ENCODE results near the gene PPP1R13B. TPM values are rescaled to one million over a fixed set of nuclear protein-coding genes. Genes with fewer than 3 reads are reported as not detected.

Gene PPP1R13B
- total RNA-seq, 1 donor from 2014 or later, result 10.1 TPM

- Mint-ChIP-seq H3K9me3 (ENCODE audit: low read depth) (no peaks in the 10 kb centered on the region), H3K4me3 (ENCODE audit: unreplicated experiment) (no peak overlapping the region), H3K36me3 (ENCODE audit: low read depth) (peaks cover 13% of the 10 kb centered on the region), H3K27me3 (ENCODE audit: low read depth) (no peaks in the 10 kb centered on the region), H3K27ac (ENCODE audit: unreplicated experiment) (no peak overlapping the region), H3K4me1 (ENCODE audit: low read depth) (peaks cover 18% of the 10 kb centered on the region)
- peak; percentile 70 for DNase-seq (ENCODE audit: low spot score)
- TF ChIP-seq, protein P1, sequence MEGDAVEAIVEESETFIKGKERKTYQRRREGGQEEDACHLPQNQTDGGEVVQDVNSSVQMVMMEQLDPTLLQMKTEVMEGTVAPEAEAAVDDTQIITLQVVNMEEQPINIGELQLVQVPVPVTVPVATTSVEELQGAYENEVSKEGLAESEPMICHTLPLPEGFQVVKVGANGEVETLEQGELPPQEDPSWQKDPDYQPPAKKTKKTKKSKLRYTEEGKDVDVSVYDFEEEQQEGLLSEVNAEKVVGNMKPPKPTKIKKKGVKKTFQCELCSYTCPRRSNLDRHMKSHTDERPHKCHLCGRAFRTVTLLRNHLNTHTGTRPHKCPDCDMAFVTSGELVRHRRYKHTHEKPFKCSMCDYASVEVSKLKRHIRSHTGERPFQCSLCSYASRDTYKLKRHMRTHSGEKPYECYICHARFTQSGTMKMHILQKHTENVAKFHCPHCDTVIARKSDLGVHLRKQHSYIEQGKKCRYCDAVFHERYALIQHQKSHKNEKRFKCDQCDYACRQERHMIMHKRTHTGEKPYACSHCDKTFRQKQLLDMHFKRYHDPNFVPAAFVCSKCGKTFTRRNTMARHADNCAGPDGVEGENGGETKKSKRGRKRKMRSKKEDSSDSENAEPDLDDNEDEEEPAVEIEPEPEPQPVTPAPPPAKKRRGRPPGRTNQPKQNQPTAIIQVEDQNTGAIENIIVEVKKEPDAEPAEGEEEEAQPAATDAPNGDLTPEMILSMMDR (IDR thresholded peaks at IDR 0.05), result no peak
Observed at GRCh38 chr14:103737432-103738045, 109.8 kb downstream of the PPP1R13B start.

DNA sequence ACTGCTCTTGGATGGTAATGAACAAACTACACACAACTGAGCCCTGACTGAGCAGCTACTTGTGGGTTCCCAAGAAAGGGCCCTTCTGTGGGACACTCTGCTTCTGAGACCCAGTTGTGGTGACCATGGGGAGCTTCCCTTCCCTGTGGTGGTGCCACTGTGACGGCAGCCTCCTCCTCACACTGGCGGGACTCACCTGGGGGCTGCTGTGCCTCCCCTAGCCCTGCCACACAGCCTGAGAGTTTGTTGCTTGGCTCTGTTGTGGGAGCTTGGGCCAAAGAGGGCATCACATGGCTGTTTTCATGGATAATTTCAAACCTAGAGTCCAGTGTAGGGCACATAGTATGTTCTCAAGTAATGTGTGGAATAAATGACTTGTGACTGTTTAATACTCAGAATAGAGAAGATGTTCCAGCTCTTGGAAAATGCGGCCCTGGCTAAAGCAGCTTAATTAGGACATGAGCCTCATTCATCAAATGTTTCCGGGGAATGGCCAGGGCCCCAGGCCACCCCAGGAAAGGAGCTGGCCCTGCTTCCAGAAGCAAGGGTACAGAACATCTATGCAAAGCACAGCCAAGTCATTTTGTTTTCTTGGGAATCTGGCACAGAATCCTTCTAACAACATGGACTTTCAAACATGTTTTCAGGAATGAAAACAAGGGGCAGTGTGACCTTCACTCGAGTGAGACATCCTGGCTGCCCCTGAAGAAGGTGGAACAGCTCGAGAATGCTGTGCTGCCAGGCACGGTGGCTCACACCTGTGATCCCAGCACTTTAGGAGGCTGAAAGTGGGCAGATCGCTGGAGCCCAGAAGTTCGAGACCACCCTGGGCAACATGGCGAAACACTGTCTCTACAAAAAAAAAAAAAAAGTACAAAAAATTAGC is 110.6 kb downstream of the PPP1R13B start:
- H3K27ac Mint-ChIP-seq (ENCODE audit: unreplicated experiment), result no peak overlapping the region
- no peak overlapping the region for H3K4me3 Mint-ChIP-seq (ENCODE audit: unreplicated experiment)
- DNase-seq (ENCODE audit: low spot score), result peak; percentile 55
- peaks cover 18% of the 10 kb centered on the region for H3K4me1 Mint-ChIP-seq (ENCODE audit: low read depth)
- H3K36me3 Mint-ChIP-seq (ENCODE audit: low read depth), result peaks cover 15% of the 10 kb centered on the region
- H3K9me3 Mint-ChIP-seq (ENCODE audit: low read depth), result no peaks in the 10 kb centered on the region
- TF ChIP-seq, protein P1 (IDR thresholded peaks at IDR 0.05), result no peak
- H3K27me3 Mint-ChIP-seq (ENCODE audit: low read depth), result no peaks in the 10 kb centered on the region

- no peaks in the 10 kb centered on the region for H3K9me3 Mint-ChIP-seq (ENCODE audit: low read depth)
- no peak overlapping the region for H3K4me3 Mint-ChIP-seq (ENCODE audit: unreplicated experiment)
- TF ChIP-seq, protein P1 (IDR thresholded peaks at IDR 0.05), result no peak
- H3K27me3 Mint-ChIP-seq (ENCODE audit: low read depth), result no peaks in the 10 kb centered on the region
- no peak overlapping the region for H3K27ac Mint-ChIP-seq (ENCODE audit: unreplicated experiment)
- H3K36me3 Mint-ChIP-seq (ENCODE audit: low read depth), result peaks cover 15% of the 10 kb centered on the region
- DNase-seq (ENCODE audit: low spot score), result peak; percentile 75
- peaks cover 10% of the 10 kb centered on the region for H3K4me1 Mint-ChIP-seq (ENCODE audit: low read depth)
Observed at GRCh38 chr14:103735815-103736545, 111.4 kb downstream of the PPP1R13B start.

- no peak overlapping the region for H3K27ac Mint-ChIP-seq (ENCODE audit: unreplicated experiment)
- TF ChIP-seq, protein P1 (IDR thresholded peaks at IDR 0.05), result peak; percentile 24
- no peaks in the 10 kb centered on the region for H3K27me3 Mint-ChIP-seq (ENCODE audit: low read depth)
- H3K9me3 Mint-ChIP-seq (ENCODE audit: low read depth), result no peaks in the 10 kb centered on the region
- DNase-seq (ENCODE audit: low spot score), result no peak
- peaks cover 7% of the 10 kb centered on the region for H3K4me1 Mint-ChIP-seq (ENCODE audit: low read depth)
- H3K36me3 Mint-ChIP-seq (ENCODE audit: low read depth), result peaks cover 15% of the 10 kb centered on the region
- H3K4me3 Mint-ChIP-seq (ENCODE audit: unreplicated experiment), result no peak overlapping the region
Observed at GRCh38 chr14:103735439-103735814, 111.9 kb downstream of the PPP1R13B start.

GRCh38 chr14:103735022-103735421 is 112.4 kb downstream of the PPP1R13B start:
- TF ChIP-seq, protein P1 (IDR thresholded peaks at IDR 0.05), result no peak
- no peak overlapping the region for H3K4me3 Mint-ChIP-seq (ENCODE audit: unreplicated experiment)
- peaks cover 7% of the 10 kb centered on the region for H3K4me1 Mint-ChIP-seq (ENCODE audit: low read depth)
- peaks cover 15% of the 10 kb centered on the region for H3K36me3 Mint-ChIP-seq (ENCODE audit: low read depth)
- no peaks in the 10 kb centered on the region for H3K27me3 Mint-ChIP-seq (ENCODE audit: low read depth)
- peak; percentile 64 for DNase-seq (ENCODE audit: low spot score)
- no peaks in the 10 kb centered on the region for H3K9me3 Mint-ChIP-seq (ENCODE audit: low read depth)
- H3K27ac Mint-ChIP-seq (ENCODE audit: unreplicated experiment), result no peak overlapping the region
